IMR-90 (cell line): ENCODE data around the gene PTPRN2.

Experiments used
- BHLHE40 ChIP-seq: fragments of 150-350 bp; IDR thresholded peaks from 2 replicates; pipeline ENCODE4 v1.6.1; 2016; ENCODE audit warnings: mild to moderate bottlenecking, low read depth, low read length
- CEBPB ChIP-seq: IDR thresholded peaks from 2 replicates; pipeline ENCODE4 v1.6.1; 2012; ENCODE audit warnings: low read depth, low read length, improper control_type of control experiment
- CHD1 ChIP-seq: IDR thresholded peaks from 2 replicates; pipeline ENCODE4 v1.6.1; 2012; ENCODE audit warnings: low read depth, low read length, improper control_type of control experiment
- CTCF ChIP-seq: conservative IDR thresholded peaks from 2 replicates; pipeline ENCODE4 v1.5.1; 2012; ENCODE audit warnings: mild to moderate bottlenecking, low read depth, low read length, improper control_type of control experiment
- FOS ChIP-seq: fragments of 150-350 bp; IDR thresholded peaks from 2 replicates; pipeline ENCODE4 v1.6.1; 2016; ENCODE audit warnings: low read depth, low read length
- MAZ ChIP-seq: IDR thresholded peaks from 2 replicates; pipeline ENCODE4 v1.6.1; 2012; ENCODE audit warnings: low read depth, mild to moderate bottlenecking, low read length, improper control_type of control experiment, moderate library complexity, borderline replicate concordance
- MXI1 ChIP-seq: IDR thresholded peaks from 2 replicates; pipeline ENCODE4 v1.6.1; 2012; ENCODE audit warnings: low read depth, mild to moderate bottlenecking, low read length, moderate library complexity, borderline replicate concordance
- NFE2L2 ChIP-seq: fragments of 150-350 bp; IDR thresholded peaks from 2 replicates; pipeline ENCODE4 v1.6.1; 2016; ENCODE audit warnings: low read depth, mild to moderate bottlenecking, low read length
- POLR2A ChIP-seq: IDR thresholded peaks from 2 replicates; pipeline ENCODE4 v1.6.1; 2012; ENCODE audit warnings: mild to moderate bottlenecking, low read depth, low read length
- RAD21 ChIP-seq: IDR thresholded peaks from 2 replicates; pipeline ENCODE4 v1.6.1; 2012; ENCODE audit warnings: low read length, improper control_type of control experiment
- RCOR1 ChIP-seq: IDR thresholded peaks from 2 replicates; pipeline ENCODE4 v1.6.1; 2012; ENCODE audit warnings: mild to moderate bottlenecking, low read length, improper control_type of control experiment; ENCODE audit not compliant: insufficient replicate concordance
- RFX5 ChIP-seq: IDR thresholded peaks from 2 replicates; pipeline ENCODE4 v1.8.0; 2012; ENCODE audit warnings: low read depth, mild to moderate bottlenecking, low read length, moderate library complexity
- USF2 ChIP-seq: fragments of 150-350 bp; IDR thresholded peaks from 2 replicates; pipeline ENCODE4 v1.6.1; 2017; ENCODE audit warnings: mild to moderate bottlenecking, antibody characterized with exemption, low read length, low read depth
- TF ChIP-seq, protein P1 (sequence below): fragments of 150-350 bp; IDR thresholded peaks from 2 replicates; pipeline ENCODE4 v1.6.1; 2016; ENCODE audit warnings: low read depth, mild to moderate bottlenecking, low read length, moderate library complexity, borderline replicate concordance

- no peak for TF ChIP-seq POLR2A
- no peak for TF ChIP-seq FOS
- no peak for TF ChIP-seq CTCF
- no peak for TF ChIP-seq RCOR1
- no peak for TF ChIP-seq RFX5
- no peak for TF ChIP-seq MXI1
- TF ChIP-seq CHD1: no peak
- no peak for TF ChIP-seq MAZ
- TF ChIP-seq, protein P1, sequence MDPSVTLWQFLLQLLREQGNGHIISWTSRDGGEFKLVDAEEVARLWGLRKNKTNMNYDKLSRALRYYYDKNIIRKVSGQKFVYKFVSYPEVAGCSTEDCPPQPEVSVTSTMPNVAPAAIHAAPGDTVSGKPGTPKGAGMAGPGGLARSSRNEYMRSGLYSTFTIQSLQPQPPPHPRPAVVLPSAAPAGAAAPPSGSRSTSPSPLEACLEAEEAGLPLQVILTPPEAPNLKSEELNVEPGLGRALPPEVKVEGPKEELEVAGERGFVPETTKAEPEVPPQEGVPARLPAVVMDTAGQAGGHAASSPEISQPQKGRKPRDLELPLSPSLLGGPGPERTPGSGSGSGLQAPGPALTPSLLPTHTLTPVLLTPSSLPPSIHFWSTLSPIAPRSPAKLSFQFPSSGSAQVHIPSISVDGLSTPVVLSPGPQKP: no peak
- TF ChIP-seq CEBPB: no peak
- no peak for TF ChIP-seq BHLHE40
- peak; percentile 44 for TF ChIP-seq NFE2L2
- no peak for TF ChIP-seq USF2
- no peak for TF ChIP-seq RAD21
Measured at GRCh38 chr7:158498443-158499081, 89.1 kb downstream of the PTPRN2 start.
